Upper lobe of left lung (tissue), 4 donors: ENCODE results near the gene ZSWIM8.

Source experiments
- CTCF ChIP-seq, 6 experiments: fragments of 450-650 bp in 4 of 6; fragments of 200-600 bp in 2 of 6; sonication (generic) in 2 of 6; IDR thresholded peaks; one replicate each; pipeline ENCODE4 v1.5.1; 2016 to 2019; ENCODE audit warnings: antibody characterized with exemption in 6 of 6
- EP300 ChIP-seq, 4 donors: sonication (generic); formaldehyde crosslinking; IDR thresholded peaks; one replicate each; pipeline ENCODE4 v1.5.1; 2017; ENCODE audit warnings: antibody characterized with exemption in 4 of 4, control low read depth in 2 of 4
- POLR2A ChIP-seq, 4 donors: fragments of 450-650 bp; IDR thresholded peaks; one replicate each; pipeline ENCODE4 v1.5.1; 2016 to 2017; ENCODE audit warnings: antibody characterized with exemption in 4 of 4, mild to moderate bottlenecking in 2 of 4

- TF ChIP-seq POLR2A (IDR thresholded peaks at IDR 0.05) (no peak), CTCF (IDR thresholded peaks at IDR 0.05) (no peak), EP300 (IDR thresholded peaks at IDR 0.05) (no peak)
These were observed 8.1 kb downstream of the ZSWIM8 start for GRCh38 chr10:73793456-73793855.
